Stimulated activated CD4-positive, alpha-beta T cell treated with anti-CD3 and anti-CD28 coated beads, Interleukin-2, amount 100 ng/mL, for 24 hours (primary cell): ENCODE measurements around the gene OR7G1.
"Not testable (repeated sequence)": the region's sequence is repeated elsewhere in the genome, so short reads cannot be mapped to it uniquely, and the experiment has no call there.

ENCODE experiments used
- DNase-seq, 2 donors: peaks; one replicate each; pipeline ENCODE4 v3.0.0-alpha.2; 2020

The OR7G1 gene

GRCh38 chr19:9076901-9077300, 38.7 kb downstream of the OR7G1 start:
- no peak for DNase-seq

GRCh38 chr19:9075064-9075949, 40.3 kb downstream of the OR7G1 start:
- DNase-seq: no peak

GRCh38 chr19:9073806-9074205, 41.8 kb downstream of the OR7G1 start:
- no peak for DNase-seq

- DNase-seq: not testable (repeated sequence)
Observed at GRCh38 chr19:9071720-9072119, 43.8 kb downstream of the OR7G1 start.

GRCh38 chr19:9070066-9070465, 45.5 kb downstream of the OR7G1 start:
- no peak for DNase-seq

- no peak for DNase-seq
Observed at GRCh38 chr19:9065457-9066014, 50.0 kb downstream of the OR7G1 start.
